GM12878 (cell line): ENCODE results near the gene CHODL. TPM values are rescaled to one million over a fixed set of nuclear protein-coding genes. Genes with fewer than 3 reads are reported as not detected.

Experiments used
- ATAC-seq: fragments of 200-7000 bp; cut with Tn5 transposase; 3 replicates; pipeline ENCODE4 v1.9.1; 2020; ENCODE audit warnings: mild to moderate bottlenecking, moderate library complexity
- BruUV-seq: library from RNA; stranded (reverse); fragments of 400-500 nt; replicated peaks from 2 replicates; lab custom pipeline; 2021; lab: Mats Ljungman, UMichigan
- CTCF ChIA-PET: fragments of 300-600 bp; sonication (Branson Sonifier 250); formaldehyde crosslinking; extraction: SDS; loops from one replicate; lab custom pipeline; 2021; ENCODE audit warnings: inconsistent platforms; lab: Yijun Ruan, JAX
- POLR2A ChIA-PET: fragments of 350-600 bp; formaldehyde crosslinking; extraction: SDS; loops from one replicate; lab custom pipeline; 2021; ENCODE audit warnings: inconsistent platforms; lab: Charles Lee
- RAD21 ChIA-PET: fragments of 300-600 bp; sonication (Branson Sonifier 250); formaldehyde crosslinking; loops from one replicate; lab custom pipeline; 2023; ENCODE audit warnings: antibody characterized with exemption; ENCODE audit not compliant: unreplicated experiment; lab: Charles Lee
- SMC1A ChIA-PET: fragments of 300-600 bp; sonication (Branson Sonifier 250); formaldehyde crosslinking; loops from one replicate; lab custom pipeline; 2023; ENCODE audit not compliant: unreplicated experiment, uncharacterized antibody; lab: Charles Lee
- DNase-seq: peaks from one replicate; pipeline ENCODE4 v3.0.0-alpha.2; 2011; ENCODE audit warnings: low read depth, low spot score
- FAIRE-seq: peaks from 3 replicates; lab custom pipeline; 2011; peaks lifted over from hg19 to GRCh38; lab: Jason Lieb, UNC
- H2AFZ ChIP-seq: 2 replicates; pipeline ENCODE4 v1.6.0; 2011; ENCODE audit warnings: low read depth, low read length, control low read depth; ENCODE audit not compliant: control insufficient read depth
- H3K27ac ChIP-seq: 2 replicates; pipeline ENCODE4 v1.5.1; 2011; ENCODE audit warnings: control low read depth; ENCODE audit not compliant: control insufficient read depth, insufficient read depth
- H3K27me3 ChIP-seq, 2 experiments: replicated peaks in 1 of 2; 2 replicates each; pipeline versions ENCODE4 v1.6.0 to v1.6.1; 2011; ENCODE audit warnings: low read length in 1 of 2; ENCODE audit not compliant: control insufficient read depth in 2 of 2, insufficient read depth in 2 of 2
- H3K36me3 ChIP-seq, 2 experiments: 2 replicates each; pipeline ENCODE4 v1.5.1; 2011; ENCODE audit warnings: low read length in 1 of 2; ENCODE audit not compliant: control insufficient read depth in 2 of 2, insufficient read depth in 2 of 2
- H3K4me1 ChIP-seq: 2 replicates; pipeline ENCODE4 v1.6.1; 2011; ENCODE audit warnings: mild to moderate bottlenecking, low read length, moderate library complexity, mixed read lengths; ENCODE audit not compliant: control insufficient read depth, insufficient read depth
- H3K4me2 ChIP-seq: 2 replicates; pipeline ENCODE4 v1.6.0; 2011; ENCODE audit warnings: control low read depth; ENCODE audit not compliant: control insufficient read depth, insufficient read depth
- H3K4me3 ChIP-seq: fragments of 200-600 bp; sonication (generic); 2 replicates; pipeline ENCODE4 v1.5.1; 2016
- H3K79me2 ChIP-seq: 2 replicates; pipeline ENCODE4 v1.6.0; 2011; ENCODE audit warnings: low read length; ENCODE audit not compliant: control insufficient read depth, insufficient read depth
- H3K9ac ChIP-seq: 2 replicates; pipeline ENCODE4 v1.8.0; 2011; ENCODE audit warnings: low read length, control low read depth, mixed read lengths; ENCODE audit not compliant: control insufficient read depth, insufficient read depth
- H3K9me3 ChIP-seq: replicated peaks from 3 replicates; pipeline ENCODE4 v1.5.1; 2011; ENCODE audit warnings: mild to moderate bottlenecking, low read length; ENCODE audit not compliant: control insufficient read depth, insufficient read depth
- H4K20me1 ChIP-seq: 2 replicates; pipeline ENCODE4 v1.6.0; 2011; ENCODE audit not compliant: control insufficient read depth, insufficient read depth
- ATF3 ChIP-seq: IDR thresholded peaks from 2 replicates; pipeline ENCODE4 v1.6.1; 2011; ENCODE audit warnings: low read depth, mild to moderate bottlenecking, low read length, moderate library complexity, borderline replicate concordance; ENCODE audit errors: extremely low read depth
- E2F4 ChIP-seq: IDR thresholded peaks from 2 replicates; pipeline ENCODE4 v1.6.1; 2012; ENCODE audit warnings: low read depth, low read length, improper control_type of control experiment
- IRF4 ChIP-seq: IDR thresholded peaks from 2 replicates; pipeline ENCODE4 v1.6.1; 2011; ENCODE audit warnings: low read depth, low read length
- RAD51 ChIP-seq: fragments of 450-650 bp; IDR thresholded peaks from 2 replicates; pipeline ENCODE4 v1.6.1; 2016; ENCODE audit warnings: moderate library complexity, mild to moderate bottlenecking, inconsistent platforms
- TARDBP ChIP-seq: IDR thresholded peaks from 2 replicates; pipeline ENCODE4 v1.6.1; 2016; ENCODE audit warnings: borderline replicate concordance
- ZNF592 ChIP-seq: fragments of 450-650 bp; IDR thresholded peaks from 2 replicates; pipeline ENCODE4 v1.6.1; 2017; ENCODE audit warnings: mild to moderate bottlenecking, moderate library complexity
- WGBS: methylation state at CpG from one replicate; pipeline ENCODE4 v1.1.6; 2016; ENCODE audit warnings: low lambda C conversion rate; ENCODE audit not compliant: insufficient replicate concordance, insufficient coverage; ENCODE audit errors: missing lambda C conversion rate; 5-methylcytosine and 5-hydroxymethylcytosine counted together
- in situ Hi-C: fragments of 300-500 bp; cut with MboI; formaldehyde crosslinking; loops from 9 replicates; pipeline ENCODE4 v1.14.3; 2018; ENCODE audit warnings: mixed read lengths
- intact Hi-C: fragments of 100-400 bp; cut with micrococcal nuclease; formaldehyde crosslinking; loops from one replicate; pipeline ENCODE4 v1.14.2; 2022; ENCODE audit not compliant: unreplicated experiment
- polyA plus RNA-seq, 11 experiments: library from polyadenylated mRNA; depleted of rRNA in 4 of 11; unstranded in 6 of 11; stranded (reverse) in 5 of 11; fragments of >200 nt; fragmentation: Nextera tagmentation in 4 of 11; fragmentation: Illumina TruSeq in 1 of 11; extraction: Ambion mirVana in 4 of 11; extraction: Trizol in 1 of 11; gene quantifications; 1 replicate in 1 of 11; 2 replicates in 10 of 11; pipeline versions ENCODE4 v1.2.1 to v1.2.3, GENCODE V29; 2011 to 2016; ENCODE audit warnings: inconsistent platforms in 2 of 11, missing spikeins in 2 of 11, low read depth in 1 of 11
- total RNA-seq, 4 experiments: library from RNA; depleted of rRNA in 3 of 4; stranded (reverse); fragments of >200 nt in 3 of 4; fragmentation: Illumina TruSeq in 1 of 4; extraction: Trizol in 1 of 4; gene quantifications; 2 replicates each; pipeline versions ENCODE4 v1.2.1 to v1.2.3, GENCODE V29; 2013 to 2021

CHODL gene
- total and polyA plus RNA-seq, 10 of the 15 experiments (the other 5 are each of a cell fraction or from before 2014, with no cell fraction given), result 0.11 to 0.69 (median 0.20) TPM; not detected in 1

GRCh38 chr21:18235545-18235944, 9.1 kb upstream of the CHODL start:
- BruUV-seq, result no TSS peak
- ATAC-seq (no peak), FAIRE-seq (no peak), DNase-seq (no peak)
- no peak overlapping the region for H2AFZ ChIP-seq
- WGBS, result 5% methylated on average over 1 of the region's 1 CpG
- no peaks in the 10 kb centered on the region for H4K20me1 ChIP-seq
- H3K27ac ChIP-seq, result no peak overlapping the region
- H3K9me3 ChIP-seq, result no peaks in the 10 kb centered on the region
- no peaks in the 10 kb centered on the region for H3K27me3 ChIP-seq
- SMC1A ChIA-PET, result no interaction called here
- H3K36me3 ChIP-seq, result no peaks in the 10 kb centered on the region
- no peaks in the 10 kb centered on the region for H3K4me1 ChIP-seq
- H3K4me2 ChIP-seq, result no peak overlapping the region
- no peak overlapping the region for H3K9ac ChIP-seq
- CTCF ChIA-PET, result no interaction called here
- RAD21 ChIA-PET, result no interaction called here
- intact Hi-C loops, result no loop called here
- no peak overlapping the region for H3K4me3 ChIP-seq
- POLR2A ChIA-PET, result no interaction called here
- in situ Hi-C loops, result no loop called here
- TF ChIP-seq RAD51 (no peak), ZNF592 (no peak), ATF3 (no peak), IRF4 (no peak), E2F4 (no peak), TARDBP (no peak)
- no peaks in the 10 kb centered on the region for H3K79me2 ChIP-seq
